Left kidney (tissue), 2 donors: ENCODE data around the gene C2CD5. TPM values are rescaled to one million over a fixed set of nuclear protein-coding genes. Genes with fewer than 3 reads are reported as not detected.
"Not testable (repeated sequence)": the region's sequence is repeated elsewhere in the genome, so short reads cannot be mapped to it uniquely, and the experiment has no call there.

Experiments used
- DNase-seq: peaks from one replicate; pipeline ENCODE4 v3.0.0-alpha.2; 2013
- polyA plus RNA-seq: library from polyadenylated mRNA; unstranded; fragments of 120-200 nt; gene quantifications from one replicate; pipeline ENCODE4 v1.2.1, GENCODE V29; 2013; ENCODE audit not compliant: insufficient read length

Gene C2CD5
- polyA plus RNA-seq, 1 donor: 110 TPM

DNA sequence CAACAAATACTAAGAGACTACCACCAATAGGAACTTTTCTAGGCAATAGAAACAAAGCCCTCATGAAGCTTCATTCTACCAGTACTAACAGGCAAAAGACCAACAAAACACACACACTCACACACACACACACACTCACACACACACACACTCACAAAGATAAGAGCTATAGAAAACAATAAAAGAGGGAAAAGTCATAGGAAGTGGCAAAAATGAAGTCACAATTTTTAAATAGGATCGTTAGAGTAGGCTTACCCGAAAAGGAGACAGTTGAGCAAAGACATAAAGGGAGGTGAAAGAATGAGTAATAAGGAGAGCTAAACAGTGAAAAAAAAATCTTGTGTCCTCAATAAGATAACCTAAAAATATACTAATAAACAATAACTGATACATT, 66.5 kb downstream of the C2CD5 start:
- no peak for DNase-seq

GRCh38 chr12:22477166-22477893, 67.0 kb downstream of the C2CD5 start:
- no peak for DNase-seq

GRCh38 chr12:22476133-22476532, 68.2 kb downstream of the C2CD5 start:
- DNase-seq: no peak

DNA sequence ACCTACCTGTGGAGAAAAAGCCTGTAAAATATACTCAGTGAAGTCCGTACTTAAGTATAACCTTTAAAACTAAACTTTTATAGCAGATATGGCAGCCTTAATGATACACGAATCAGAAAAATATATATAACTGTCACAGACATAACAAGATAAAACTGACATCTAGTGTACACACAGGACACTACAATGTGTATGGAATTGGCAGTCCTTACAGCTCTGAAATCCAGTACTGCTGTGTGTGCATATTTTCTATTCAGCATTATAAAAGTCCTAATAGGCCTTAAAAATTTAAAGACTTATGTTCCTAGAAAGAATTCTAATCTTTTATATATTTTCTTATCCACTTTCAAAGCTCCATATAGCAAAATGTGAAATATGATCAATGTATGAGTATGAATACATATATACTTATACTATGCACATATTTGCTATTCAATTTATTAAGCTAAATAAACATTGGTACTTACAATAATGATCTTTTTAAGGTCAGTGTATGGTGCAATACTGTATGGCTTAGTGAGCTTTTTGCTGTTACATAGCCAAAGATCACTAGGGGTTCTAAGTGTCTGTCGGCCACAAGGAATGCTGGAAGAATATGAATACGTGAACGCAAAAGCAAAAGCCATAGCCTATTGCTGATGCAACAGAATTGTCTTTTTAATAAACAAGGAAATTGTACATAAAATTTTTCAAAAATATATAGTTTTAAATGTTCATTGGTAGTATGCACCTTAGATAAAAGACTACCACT, 69.2 kb downstream of the C2CD5 start:
- no peak for DNase-seq

DNA sequence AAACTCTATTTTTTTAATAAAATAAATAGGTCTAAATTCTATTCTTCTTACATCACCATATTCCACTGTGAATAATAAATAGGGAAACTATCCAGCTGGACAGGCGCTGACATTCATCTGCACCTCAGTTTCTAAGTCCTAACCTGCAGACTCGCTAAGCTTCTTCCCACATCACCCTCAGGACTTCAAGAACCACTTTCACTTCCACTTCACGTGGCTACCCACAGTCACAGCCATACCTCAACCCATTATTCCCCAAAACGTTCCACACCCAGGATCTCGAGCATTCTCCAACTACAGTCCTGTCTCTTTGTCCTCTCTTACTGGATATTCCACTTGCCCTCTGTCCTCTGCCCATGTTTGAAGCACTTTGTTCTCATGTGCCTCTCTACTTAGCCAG, 71.1 kb downstream of the C2CD5 start:
- no peak for DNase-seq

DNA sequence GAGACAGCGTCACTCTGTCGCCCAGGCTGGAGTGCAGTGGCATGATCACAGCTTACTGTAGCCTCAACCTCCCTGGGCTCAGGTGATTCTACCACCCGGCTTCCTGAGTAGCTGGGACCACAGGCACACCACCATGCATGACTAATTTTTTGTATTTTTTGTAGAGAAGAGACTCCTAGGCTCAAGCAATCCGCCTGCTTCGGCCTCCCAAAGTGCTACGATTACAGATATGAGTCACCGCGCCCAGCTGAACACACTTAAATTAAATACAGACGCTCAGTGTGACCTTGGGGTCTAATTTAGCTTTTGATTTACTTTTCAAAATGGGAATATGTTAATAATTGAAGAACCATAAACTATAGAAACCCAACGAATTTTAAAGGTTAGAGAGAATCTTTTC, 77.2 kb downstream of the C2CD5 start:
- no peak for DNase-seq

GRCh38 chr12:22463306-22463705, 81.0 kb downstream of the C2CD5 start:
- DNase-seq: no peak

GRCh38 chr12:22461786-22462185, 82.6 kb downstream of the C2CD5 start:
- DNase-seq: no peak

DNA sequence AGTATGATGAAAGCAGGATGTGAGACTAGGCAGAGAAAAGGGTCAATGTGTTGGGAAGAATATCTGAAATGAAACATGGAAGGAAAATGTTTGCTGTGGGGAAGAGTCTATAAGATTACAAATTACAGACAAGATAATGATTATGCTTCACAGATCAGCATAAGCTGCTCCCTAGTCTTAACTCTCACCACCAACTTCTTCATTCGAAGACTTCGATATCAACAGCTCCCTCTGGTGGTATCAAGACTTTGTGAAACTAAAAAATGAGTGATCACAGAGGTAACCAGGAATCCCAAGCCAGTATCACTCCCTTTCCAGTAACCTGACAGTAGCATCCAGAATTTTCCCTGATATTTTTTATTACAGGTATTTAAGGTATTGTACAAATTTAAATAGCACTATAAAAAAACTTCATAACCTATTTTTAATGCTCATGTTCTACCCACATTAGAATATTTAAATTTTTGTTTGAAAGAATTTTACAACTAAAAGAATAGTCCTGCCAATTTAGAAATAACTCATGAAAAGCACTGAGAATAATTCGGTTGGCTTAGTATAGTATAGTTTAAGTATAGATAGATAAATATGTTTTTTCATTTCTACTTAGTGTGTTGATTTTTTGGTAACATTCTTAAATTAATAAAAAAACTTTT, 84.4 kb downstream of the C2CD5 start:
- no peak for DNase-seq

GRCh38 chr12:22458298-22458937, 85.9 kb downstream of the C2CD5 start:
- DNase-seq: no peak

GRCh38 chr12:22457085-22457484, 87.3 kb downstream of the C2CD5 start:
- DNase-seq: no peak

DNA sequence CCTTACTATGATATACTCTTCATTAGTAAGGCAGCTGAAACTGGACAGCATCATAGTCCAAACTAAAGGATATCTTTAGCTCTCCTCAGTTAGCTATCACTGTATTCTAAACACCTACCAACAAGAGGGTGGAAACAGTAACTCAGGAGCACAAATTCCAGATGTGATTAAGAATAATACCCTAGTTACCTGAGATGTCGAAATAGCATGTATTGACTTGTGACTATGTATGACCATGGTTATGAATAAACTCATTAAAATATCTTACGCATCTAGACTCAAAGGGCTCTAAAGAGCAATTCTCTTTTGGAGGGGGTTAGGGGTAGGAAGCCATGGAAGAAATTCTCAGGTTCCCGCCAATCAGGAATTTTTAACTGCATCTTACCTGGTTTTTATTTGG, 90.8 kb downstream of the C2CD5 start:
- no peak for DNase-seq

DNA sequence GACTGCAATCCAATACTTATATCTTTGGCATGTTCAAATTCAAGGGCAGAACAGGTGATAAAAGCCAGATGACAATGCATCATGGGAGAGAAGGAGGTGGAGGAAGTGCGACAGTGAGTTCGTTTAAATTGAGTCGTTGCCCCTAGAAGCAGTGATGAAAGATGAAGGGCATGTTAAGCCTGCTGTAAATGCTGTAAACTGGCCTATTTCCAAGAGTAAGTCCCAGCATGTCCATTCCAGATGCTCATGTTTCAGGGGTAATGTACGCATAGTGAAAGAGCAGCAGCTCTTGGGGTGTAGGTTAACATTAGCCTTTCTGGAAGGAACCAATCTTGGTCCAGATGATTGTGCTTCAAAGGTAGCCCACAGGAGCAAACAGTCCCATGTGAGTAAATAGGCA, 97.1 kb downstream of the C2CD5 start:
- DNase-seq: no peak

DNA sequence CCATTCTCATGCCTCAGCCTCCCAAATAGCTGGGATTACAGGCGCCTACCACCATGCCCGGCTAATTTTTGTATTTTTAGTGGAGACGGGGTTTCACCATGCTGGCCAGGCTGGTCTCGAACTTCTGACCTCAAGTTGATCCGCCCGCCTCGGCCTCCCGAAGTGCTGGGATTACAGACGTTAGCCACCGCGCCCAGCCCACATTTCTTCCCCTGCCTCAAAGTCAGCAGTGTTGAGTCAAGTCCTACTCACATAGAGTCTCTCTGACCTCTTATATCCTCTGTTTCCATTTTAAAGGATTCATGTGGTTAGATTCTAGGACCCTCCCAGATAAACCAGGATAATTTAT, 100.1 kb downstream of the C2CD5 start:
- DNase-seq: not testable (repeated sequence)

GRCh38 chr12:22443379-22444316, 100.7 kb downstream of the C2CD5 start:
- peak; percentile 86 for DNase-seq

DNA sequence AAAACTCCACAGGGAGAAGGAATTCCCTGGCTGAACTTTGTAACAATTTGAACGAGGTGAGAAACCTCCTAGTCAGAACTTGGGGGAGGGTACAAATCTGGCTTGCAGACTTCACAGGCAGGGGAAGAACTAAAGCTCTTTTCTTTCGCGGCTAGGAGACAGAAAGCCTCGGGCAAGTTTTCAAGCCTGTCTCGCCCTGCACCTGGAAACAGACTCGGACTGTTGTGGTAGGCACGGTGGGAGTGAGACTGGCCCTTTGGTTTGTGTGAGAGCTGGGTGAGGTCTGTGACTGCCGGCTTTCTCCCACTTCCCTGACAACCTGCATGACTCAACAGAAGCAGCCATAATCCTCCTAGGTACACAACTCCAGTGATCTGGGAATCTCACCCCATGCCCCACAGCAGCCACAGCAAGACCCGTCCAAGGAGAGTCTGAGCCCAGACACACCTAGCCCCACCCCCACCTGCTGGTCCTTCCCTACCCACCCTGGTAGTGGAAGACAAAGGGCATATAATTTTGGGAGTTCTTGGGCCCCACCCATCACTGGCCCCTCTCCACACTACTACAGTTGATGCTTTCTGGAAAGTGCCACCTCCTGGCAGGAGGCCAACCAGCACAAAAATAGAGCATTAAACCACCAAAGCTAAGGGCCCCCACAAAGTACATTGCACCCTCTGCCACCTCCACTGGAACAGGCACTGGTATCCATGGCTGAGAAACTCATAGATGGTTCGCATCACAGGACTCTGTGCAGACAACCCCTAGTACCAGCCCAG, 107.1 kb downstream of the C2CD5 start:
- no peak for DNase-seq

DNA sequence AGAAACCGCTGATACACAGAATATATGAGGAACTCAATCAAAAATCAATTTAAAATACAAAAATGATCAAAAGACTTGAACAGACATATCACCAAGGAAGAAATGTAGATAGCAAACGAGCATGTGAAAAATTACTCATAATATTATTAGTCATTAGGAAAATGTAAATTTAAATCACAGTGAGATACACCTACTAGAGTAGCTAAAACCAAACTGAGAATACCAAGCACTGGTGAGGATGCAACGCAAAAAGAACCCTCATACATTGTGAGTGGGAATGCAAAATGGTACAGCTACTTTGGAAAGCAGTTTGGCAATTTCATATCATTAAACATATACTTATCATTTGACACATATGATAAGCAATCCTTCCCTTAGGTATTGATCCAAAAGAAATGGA, 108.8 kb downstream of the C2CD5 start:
- DNase-seq: no peak

- no peak for DNase-seq
Measured at GRCh38 chr12:22431693-22432251, 112.6 kb downstream of the C2CD5 start.

DNA sequence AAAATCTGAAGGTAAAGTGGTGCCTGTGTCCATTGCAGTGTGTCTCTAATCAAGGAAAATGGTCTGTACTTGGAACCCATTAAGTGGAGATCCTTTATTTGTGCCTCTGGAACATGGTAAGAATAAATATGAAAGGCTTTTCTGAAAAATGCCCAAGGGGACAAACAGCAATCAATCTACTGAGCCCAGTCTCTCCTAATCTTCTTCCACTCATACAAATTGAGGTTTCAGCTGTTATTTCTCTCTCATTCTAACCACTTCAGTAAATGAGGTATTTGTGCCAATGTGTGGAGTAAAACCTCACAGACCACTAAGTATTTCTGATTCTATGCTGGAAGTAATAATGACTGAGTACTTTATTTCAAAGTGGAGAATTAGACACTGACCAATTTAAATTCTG, 127.5 kb downstream of the C2CD5 start:
- DNase-seq: no peak
